Measurements from ENCODE around the gene CAMK2D. TPM values are rescaled to one million over a fixed set of nuclear protein-coding genes. Genes with fewer than 3 reads are reported as not detected.
A peak's percentile ranks its signal among the peaks of the same experiment; 100 is the strongest.

Gene CAMK2D
- total RNA-seq, 1 experiment from 2014 or later, result 9.0 TPM

DNA sequence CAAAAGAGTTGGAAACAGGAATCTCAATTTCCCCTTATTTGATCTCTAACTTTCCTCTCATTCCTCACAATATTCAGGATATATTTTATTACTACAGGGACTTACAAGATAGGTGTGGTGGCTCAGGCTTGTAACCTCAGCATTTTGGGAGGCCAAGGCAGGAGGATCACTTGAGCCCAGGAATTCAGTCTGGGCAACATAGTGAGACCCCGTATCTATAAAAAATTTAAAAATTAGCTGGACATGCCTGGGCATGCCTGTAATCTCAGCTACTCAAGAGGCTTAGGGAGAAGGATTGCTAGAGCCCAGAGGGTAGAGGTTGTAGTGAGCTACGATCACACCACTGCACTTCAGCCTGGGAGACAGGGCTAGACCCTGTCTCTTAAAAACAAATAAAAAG lies 200.4 kb downstream of the CAMK2D start:
- Mint-ChIP-seq H3K9me3 (no peaks in the 10 kb centered on the region), H3K27ac (peak overlapping the region in 1 of 3 experiments; percentile 92; a peak in 3 of 7 replicates), H3K4me1 (peaks cover 14 to 16% of the 10 kb centered on the region in 2 experiments), H3K36me3 (ENCODE audit: insufficient read depth in 1 of 3, low read depth in 3 of 3) (no peaks in the 10 kb centered on the region), H3K27me3 (ENCODE audit: low read depth) (no peaks in the 10 kb centered on the region), H3K4me3 (no peak overlapping the region)
- H2BK120ac ChIP-seq (ENCODE audit: low read depth, low read length, poor library complexity, severe bottlenecking), result no peak overlapping the region
- no peaks in the 10 kb centered on the region for H3K79me2 ChIP-seq (ENCODE audit: insufficient read depth, low read length)
- no peak overlapping the region for H2AFZ ChIP-seq (ENCODE audit: low read length)
- H3K9me3 ChIP-seq (ENCODE audit: control insufficient read depth, low read depth, low read length), result no peaks in the 10 kb centered on the region
- H4K8ac ChIP-seq (replicated peaks; ENCODE audit: insufficient read length, low read depth, low read length), result no peak overlapping the region
- no peaks in the 10 kb centered on the region; the same call in 1 of the 2 replicates for H3K4me1 ChIP-seq (ENCODE audit: insufficient read depth, low read length)
- no CpG with 5 or more reads among the region's 2 CpGs for WGBS (ENCODE audit: extremely low coverage, insufficient read length, low lambda C conversion rate)
- H2AK5ac ChIP-seq (ENCODE audit: insufficient read length, low read length), result no peak overlapping the region
- H3K4me2 ChIP-seq (ENCODE audit: insufficient read depth, insufficient read length, low read length), result no peak overlapping the region
- no peak overlapping the region for H2BK15ac ChIP-seq (ENCODE audit: low read depth, low read length)
- no peak for DNase-seq
- H3K4ac ChIP-seq (ENCODE audit: low read depth, low read length), result no peak overlapping the region
- H3K56ac ChIP-seq (ENCODE audit: insufficient read length, low read depth, low read length), result no peak overlapping the region
- no peak overlapping the region for H4K91ac ChIP-seq (ENCODE audit: insufficient read length, low read depth, low read length)
- no peaks in the 10 kb centered on the region for H3K79me1 ChIP-seq (ENCODE audit: insufficient read depth, low read depth, low read length, poor library complexity, severe bottlenecking)
- no peak overlapping the region for H3K23ac ChIP-seq (ENCODE audit: insufficient read length, low read depth, low read length)
- no peak overlapping the region for H3K14ac ChIP-seq (ENCODE audit: insufficient read depth, low read length)
- H2BK5ac ChIP-seq (ENCODE audit: insufficient read length, low read length), result no peak overlapping the region
- H4K5ac ChIP-seq (ENCODE audit: insufficient read length, low read depth, low read length), result no peak overlapping the region
- H2BK20ac ChIP-seq (ENCODE audit: low read depth, low read length, poor library complexity, severe bottlenecking), result no peak overlapping the region
- H3K23me2 ChIP-seq (ENCODE audit: insufficient read length, low read depth, low read length, poor library complexity, severe bottlenecking), result no peaks in the 10 kb centered on the region
- no peak overlapping the region for H3T11ph ChIP-seq (ENCODE audit: low read length)
- H4K20me1 ChIP-seq (ENCODE audit: control insufficient read depth, insufficient read depth, insufficient read length), result no peaks in the 10 kb centered on the region
- no peaks in the 10 kb centered on the region for H3K27me3 ChIP-seq (ENCODE audit: insufficient read depth, low read length)
- H3K9ac ChIP-seq (ENCODE audit: extremely low read depth, insufficient read length, low read length), result no peak overlapping the region
- H3K18ac ChIP-seq (ENCODE audit: insufficient read length, low read depth, low read length), result no peak overlapping the region
- H2BK12ac ChIP-seq (ENCODE audit: insufficient read length, low read depth, low read length), result no peak overlapping the region
- TF ChIP-seq, protein P1, sequence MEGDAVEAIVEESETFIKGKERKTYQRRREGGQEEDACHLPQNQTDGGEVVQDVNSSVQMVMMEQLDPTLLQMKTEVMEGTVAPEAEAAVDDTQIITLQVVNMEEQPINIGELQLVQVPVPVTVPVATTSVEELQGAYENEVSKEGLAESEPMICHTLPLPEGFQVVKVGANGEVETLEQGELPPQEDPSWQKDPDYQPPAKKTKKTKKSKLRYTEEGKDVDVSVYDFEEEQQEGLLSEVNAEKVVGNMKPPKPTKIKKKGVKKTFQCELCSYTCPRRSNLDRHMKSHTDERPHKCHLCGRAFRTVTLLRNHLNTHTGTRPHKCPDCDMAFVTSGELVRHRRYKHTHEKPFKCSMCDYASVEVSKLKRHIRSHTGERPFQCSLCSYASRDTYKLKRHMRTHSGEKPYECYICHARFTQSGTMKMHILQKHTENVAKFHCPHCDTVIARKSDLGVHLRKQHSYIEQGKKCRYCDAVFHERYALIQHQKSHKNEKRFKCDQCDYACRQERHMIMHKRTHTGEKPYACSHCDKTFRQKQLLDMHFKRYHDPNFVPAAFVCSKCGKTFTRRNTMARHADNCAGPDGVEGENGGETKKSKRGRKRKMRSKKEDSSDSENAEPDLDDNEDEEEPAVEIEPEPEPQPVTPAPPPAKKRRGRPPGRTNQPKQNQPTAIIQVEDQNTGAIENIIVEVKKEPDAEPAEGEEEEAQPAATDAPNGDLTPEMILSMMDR (conservative IDR thresholded peaks at IDR 0.05), result no peak
- no peak overlapping the region for H3K27ac ChIP-seq (ENCODE audit: insufficient read length, low read depth, low read length)
